ENCODE measurements around the gene ADCY7. TPM values are rescaled to one million over a fixed set of nuclear protein-coding genes. Genes with fewer than 3 reads are reported as not detected.

ADCY7 gene
- total RNA-seq, 1 experiment from 2014 or later: 34.2 TPM

GRCh38 chr16:50351116-50351515, 84.8 kb downstream of the ADCY7 start (continued):
- no peak for TF ChIP-seq ZBTB33 (IDR thresholded peaks at IDR 0.05; ENCODE audit: extremely low read depth, insufficient replicate concordance, low read length)

GRCh38 chr16:50351952-50352351, 85.6 kb downstream of the ADCY7 start:
- Histone ChIP-seq H3K4me1 (ENCODE audit: control insufficient read depth in 1 of 2, insufficient read depth in 2 of 2, low read length in 2 of 2) (no peaks in the 10 kb centered on the region), H3K9me3 (ENCODE audit: control insufficient read depth in 1 of 2, insufficient read depth in 1 of 2, low read depth in 1 of 2, low read length in 2 of 2) (no peaks in the 10 kb centered on the region), H3K9me2 (ENCODE audit: insufficient read depth) (no peaks in the 10 kb centered on the region), H2AFZ (ENCODE audit: low read depth, low read length, poor library complexity, severe bottlenecking) (no peak overlapping the region), H3K79me2 (ENCODE audit: insufficient read depth, low read length) (peaks cover 26% of the 10 kb centered on the region), H3K4me2 (ENCODE audit: low read length) (no peak overlapping the region), H3K27me3 (ENCODE audit: insufficient read depth, low read length) (no peaks in the 10 kb centered on the region), H3K4me3 (replicated peaks in 1 of 2; ENCODE audit: low read depth in 1 of 2, low read length in 2 of 2) (no peak overlapping the region), H3K9ac (ENCODE audit: low read length) (no peak overlapping the region), H3K27ac (ENCODE audit: low read depth, low read length) (no peak overlapping the region), H4K20me1 (ENCODE audit: insufficient read depth) (no peaks in the 10 kb centered on the region), H3K36me3 (ENCODE audit: control insufficient read depth in 1 of 2, insufficient read depth in 2 of 2, low read length in 2 of 2) (peaks cover 34 to 37% of the 10 kb centered on the region in 2 experiments)
- RAD21 ChIA-PET (ENCODE audit: low non-redundant PET in 1 of 2, low total read pairs in 2 of 2, uncharacterized antibody in 2 of 2, unreplicated experiment in 2 of 2): no interaction called here
- TF ChIP-seq ELF1 (IDR thresholded peaks at IDR 0.05; ENCODE audit: borderline replicate concordance, low read depth) (no peak), POLR2AphosphoS5 (IDR thresholded peaks at IDR 0.05; ENCODE audit: low read depth, low read length) (no peak), EGR1 (IDR thresholded peaks at IDR 0.05; ENCODE audit: low read depth) (no peak), ZFX (IDR thresholded peaks at IDR 0.05) (no peak), SRF (IDR thresholded peaks at IDR 0.05; ENCODE audit: low read depth) (no peak), FOSL1 (IDR thresholded peaks at IDR 0.05; ENCODE audit: low read depth) (no peak)
- DNase-seq (ENCODE audit: low read depth, low spot score): no peak
- intact Hi-C loops (cut with micrococcal nuclease): loop anchor here (5.0 to 10.0 kb wide), 2 partner anchors 120 to 327 kb away; partner anchors contain the start of gene CNEP1R1
- CTCF ChIA-PET: no interaction called here
- no TSS peak for BruUV-seq (replicated peaks)
- no peak for ATAC-seq
- POLR2A ChIA-PET: no interaction called here
